PFSK-1 (cell line): ENCODE measurements around the gene LRCH3.

Experiments used
- FOXP2 ChIP-seq: optimal IDR thresholded peaks from 2 replicates; pipeline ENCODE3; 2011; ENCODE audit warnings: borderline replicate concordance, control low read depth, inconsistent platforms; ENCODE audit not compliant: insufficient read depth; ENCODE audit errors: extremely low read length, extremely low read depth
- POLR2AphosphoS5 ChIP-seq: IDR thresholded peaks from 2 replicates; pipeline ENCODE4 v1.6.1; 2012; ENCODE audit warnings: low read depth, mild to moderate bottlenecking, control low read depth, low read length, moderate library complexity
- SIN3A ChIP-seq: IDR thresholded peaks from 2 replicates; pipeline ENCODE4 v1.6.1; 2012; ENCODE audit warnings: mild to moderate bottlenecking, low read length, moderate library complexity, borderline replicate concordance; ENCODE audit not compliant: insufficient read depth
- TAF1 ChIP-seq: IDR thresholded peaks from 2 replicates; pipeline ENCODE4 v1.6.1; 2012; ENCODE audit warnings: low read length, control low read depth, borderline replicate concordance; ENCODE audit not compliant: insufficient read depth
- TF ChIP-seq, protein P1 (sequence below), 2 experiments: IDR thresholded peaks; 2 replicates each; pipeline versions ENCODE4 v1.6.1 to v1.8.0; 2011 to 2012; ENCODE audit warnings: low read depth in 2 of 2, low read length in 2 of 2, control low read depth in 1 of 2, inconsistent platforms in 1 of 2, mild to moderate bottlenecking in 1 of 2, moderate library complexity in 1 of 2; ENCODE audit not compliant: insufficient read depth in 1 of 2

DNA sequence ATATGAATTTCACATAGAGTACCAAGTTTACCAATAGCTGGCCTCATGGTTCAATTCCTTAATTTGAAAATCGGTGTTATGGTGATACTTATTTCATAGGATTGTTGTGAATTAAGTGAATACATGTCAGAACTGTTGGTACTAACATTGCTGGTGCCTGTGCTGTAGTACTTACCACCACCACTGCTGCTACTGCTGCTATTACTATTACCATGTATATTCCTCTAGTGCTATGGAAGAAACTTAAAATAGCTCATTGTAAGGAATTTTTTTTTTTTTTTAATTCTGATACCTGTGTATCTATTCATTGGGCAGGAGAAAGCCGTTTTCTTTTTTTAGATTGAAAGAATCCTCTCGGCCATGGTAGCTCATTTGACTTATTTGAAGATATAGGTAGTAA lies 37.8 kb upstream of the LRCH3 start:
- TF ChIP-seq TAF1, result no peak
- TF ChIP-seq, protein P1, sequence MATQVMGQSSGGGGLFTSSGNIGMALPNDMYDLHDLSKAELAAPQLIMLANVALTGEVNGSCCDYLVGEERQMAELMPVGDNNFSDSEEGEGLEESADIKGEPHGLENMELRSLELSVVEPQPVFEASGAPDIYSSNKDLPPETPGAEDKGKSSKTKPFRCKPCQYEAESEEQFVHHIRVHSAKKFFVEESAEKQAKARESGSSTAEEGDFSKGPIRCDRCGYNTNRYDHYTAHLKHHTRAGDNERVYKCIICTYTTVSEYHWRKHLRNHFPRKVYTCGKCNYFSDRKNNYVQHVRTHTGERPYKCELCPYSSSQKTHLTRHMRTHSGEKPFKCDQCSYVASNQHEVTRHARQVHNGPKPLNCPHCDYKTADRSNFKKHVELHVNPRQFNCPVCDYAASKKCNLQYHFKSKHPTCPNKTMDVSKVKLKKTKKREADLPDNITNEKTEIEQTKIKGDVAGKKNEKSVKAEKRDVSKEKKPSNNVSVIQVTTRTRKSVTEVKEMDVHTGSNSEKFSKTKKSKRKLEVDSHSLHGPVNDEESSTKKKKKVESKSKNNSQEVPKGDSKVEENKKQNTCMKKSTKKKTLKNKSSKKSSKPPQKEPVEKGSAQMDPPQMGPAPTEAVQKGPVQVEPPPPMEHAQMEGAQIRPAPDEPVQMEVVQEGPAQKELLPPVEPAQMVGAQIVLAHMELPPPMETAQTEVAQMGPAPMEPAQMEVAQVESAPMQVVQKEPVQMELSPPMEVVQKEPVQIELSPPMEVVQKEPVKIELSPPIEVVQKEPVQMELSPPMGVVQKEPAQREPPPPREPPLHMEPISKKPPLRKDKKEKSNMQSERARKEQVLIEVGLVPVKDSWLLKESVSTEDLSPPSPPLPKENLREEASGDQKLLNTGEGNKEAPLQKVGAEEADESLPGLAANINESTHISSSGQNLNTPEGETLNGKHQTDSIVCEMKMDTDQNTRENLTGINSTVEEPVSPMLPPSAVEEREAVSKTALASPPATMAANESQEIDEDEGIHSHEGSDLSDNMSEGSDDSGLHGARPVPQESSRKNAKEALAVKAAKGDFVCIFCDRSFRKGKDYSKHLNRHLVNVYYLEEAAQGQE (IDR thresholded peaks at IDR 0.05; ENCODE audit: insufficient read depth in 1 of 2, low read depth in 2 of 2, low read length in 2 of 2), result no peak
- TF ChIP-seq POLR2AphosphoS5, result no peak
- no peak for TF ChIP-seq FOXP2
- TF ChIP-seq SIN3A, result no peak
